Transverse colon (tissue), 4 donors: ENCODE results near the gene TSPAN12. TPM values are rescaled to one million over a fixed set of nuclear protein-coding genes. Genes with fewer than 3 reads are reported as not detected.

Source experiments
- DNase-seq: peaks from one replicate; pipeline ENCODE4 v3.0.0-alpha.2; 2019
- H3K27ac ChIP-seq, 4 donors: fragments of 200-600 bp; sonication (generic); 2 replicates each; pipeline ENCODE4 v1.5.1; 2016 to 2018; ENCODE audit warnings: inconsistent platforms in 4 of 4
- H3K27me3 ChIP-seq: fragments of 200-600 bp; sonication (generic); 2 replicates; pipeline ENCODE4 v1.5.1; 2017; ENCODE audit warnings: inconsistent platforms
- H3K36me3 ChIP-seq, 4 donors: fragments of 200-600 bp; sonication (generic); 2 replicates each; pipeline ENCODE4 v1.5.1; 2017 to 2019; ENCODE audit warnings: inconsistent platforms in 4 of 4
- H3K4me1 ChIP-seq, 4 donors: fragments of 200-600 bp; sonication (generic); 2 replicates each; pipeline ENCODE4 v1.5.1; 2017 to 2020; ENCODE audit warnings: inconsistent platforms in 4 of 4
- H3K4me3 ChIP-seq, 4 donors: fragments of 200-600 bp; sonication (generic); 1 replicate in 1 of 4; 2 replicates in 3 of 4; pipeline versions ENCODE4 v1.5.1 to v1.6.1; 2017 to 2019; ENCODE audit warnings: inconsistent platforms in 4 of 4
- H3K9me3 ChIP-seq, 2 donors: fragments of 200-600 bp; sonication (generic); 2 replicates each; pipeline ENCODE4 v1.5.1; 2017 to 2019; ENCODE audit warnings: inconsistent platforms in 2 of 2
- CTCF ChIP-seq, 5 experiments: fragments of 200-600 bp in 3 of 5; fragments of 450-650 bp in 2 of 5; sonication (generic) in 3 of 5; IDR thresholded peaks; 1 replicate in 2 of 5; 2 replicates in 3 of 5; pipeline ENCODE4 v1.5.1; 2016 to 2017; ENCODE audit warnings: antibody characterized with exemption in 5 of 5, inconsistent platforms in 3 of 5, mild to moderate bottlenecking in 2 of 5, moderate library complexity in 1 of 5
- EP300 ChIP-seq: sonication (generic); formaldehyde crosslinking; IDR thresholded peaks from one replicate; pipeline ENCODE4 v1.6.1; 2017; ENCODE audit warnings: antibody characterized with exemption, low read depth
- POLR2A ChIP-seq: fragments of 450-650 bp; IDR thresholded peaks from one replicate; pipeline ENCODE4 v1.6.1; 2016; ENCODE audit warnings: antibody characterized with exemption, mild to moderate bottlenecking, moderate library complexity
- POLR2AphosphoS5 ChIP-seq, 3 donors: sonication (generic); formaldehyde crosslinking; IDR thresholded peaks; one replicate each; pipeline ENCODE4 v1.6.1; 2016; ENCODE audit warnings: antibody characterized with exemption in 3 of 3
- WGBS, 2 donors: methylation state at CpG; one replicate each; pipeline ENCODE4 v1.1.5; 2018; ENCODE audit warnings: low coverage in 1 of 2; 5-methylcytosine and 5-hydroxymethylcytosine counted together
- in situ Hi-C, 4 donors: fragments of 200-750 bp; cut with MboI; loops; one replicate each; pipeline versions ENCODE4 v1.15.0 to v1.15.1; 2017; ENCODE audit warnings: low sequenced_read_pairs in 3 of 4, low pct_ligation_motif_present in 1 of 4, low pct_unique_long_range_greater_than_20kb in 1 of 4
- intact Hi-C: fragments of 100-400 bp; cut with DNase I; formaldehyde crosslinking; loops from one replicate; pipeline ENCODE4 v1.15.1; 2023; ENCODE audit warnings: low total_unique reads
- total RNA-seq, 4 donors: library from RNA; depleted of rRNA; stranded (reverse); fragments of >200 nt; gene quantifications; one replicate each; pipeline ENCODE4 v1.1.0, GENCODE V29; 2016

TSPAN12 gene
- total RNA-seq, 4 donors from 2014 or later: 34.9 to 55.6 (median 39.5) TPM

- no peaks in the 10 kb centered on the region for H3K4me1 ChIP-seq
- TF ChIP-seq CTCF (IDR thresholded peaks at IDR 0.05) (no peak), POLR2AphosphoS5 (IDR thresholded peaks at IDR 0.05) (no peak), EP300 (no peak), POLR2A (no peak)
- peaks cover 0 to under 1% (median 0%) of the 10 kb centered on the region in 4 donors for H3K36me3 ChIP-seq
- DNase-seq: no peak
- no peaks in the 10 kb centered on the region for H3K27me3 ChIP-seq
- no peaks in the 10 kb centered on the region for H3K9me3 ChIP-seq
- in situ Hi-C loops (loop anchor here in 1 of 4 donors (10.0 kb wide), 1 partner anchor 142 kb away; no protein-coding TSS in a partner anchor), intact Hi-C loops (loop anchor here (10.0 kb wide), 1 partner anchor 62 kb away; the partner anchor contains the start of gene TSPAN12)
- no peak overlapping the region for H3K4me3 ChIP-seq
- 83 to 93% methylated on average over 2 of the region's 2 CpGs for WGBS, 2 donors
- H3K27ac ChIP-seq: no peak overlapping the region
These were observed 65.1 kb downstream of the TSPAN12 start for GRCh38 chr7:120792861-120793130.

- in situ Hi-C loops: loop anchor here in 1 of 4 donors (10.0 kb wide), 1 partner anchor 143 kb away; no protein-coding TSS in a partner anchor
These were observed 65.7 kb downstream of the TSPAN12 start for GRCh38 chr7:120792091-120792860.

GRCh38 chr7:120785095-120785494, 72.8 kb downstream of the TSPAN12 start:
- no peak overlapping the region for H3K4me3 ChIP-seq
- no peak overlapping the region for H3K27ac ChIP-seq
- intact Hi-C loops (no loop called here), in situ Hi-C loops (no loop called here)
- H3K9me3 ChIP-seq: no peaks in the 10 kb centered on the region
- DNase-seq: no peak
- H3K36me3 ChIP-seq: peaks cover 0 to 1% (median 0%) of the 10 kb centered on the region in 4 donors
- TF ChIP-seq EP300: no peak
- TF ChIP-seq CTCF (IDR thresholded peaks at IDR 0.05): no peak
- no peak for TF ChIP-seq POLR2A
- TF ChIP-seq POLR2AphosphoS5 (IDR thresholded peaks at IDR 0.05): no peak
- 67% methylated on average over 1 of the region's 1 CpG; no CpG with 5 or more reads in 1 of the 2 donors for WGBS, 2 donors
- no peaks in the 10 kb centered on the region for H3K27me3 ChIP-seq
- no peaks in the 10 kb centered on the region for H3K4me1 ChIP-seq

More at GRCh38 chr7:120792091-120792860, 65.7 kb downstream of the TSPAN12 start:
- no peak overlapping the region for H3K4me3 ChIP-seq
- no peaks in the 10 kb centered on the region for H3K9me3 ChIP-seq
- TF ChIP-seq EP300: no peak
- peak; percentile 59 to 82 (median 72) for TF ChIP-seq CTCF (IDR thresholded peaks at IDR 0.05)
- TF ChIP-seq POLR2AphosphoS5 (IDR thresholded peaks at IDR 0.05): no peak
- no peaks in the 10 kb centered on the region for H3K27me3 ChIP-seq
- DNase-seq: peak; percentile 75
- 50 to 93% methylated on average over 3 to 13 of the region's 13 CpGs for WGBS, 2 donors
- H3K27ac ChIP-seq: no peak overlapping the region
- H3K4me1 ChIP-seq: no peaks in the 10 kb centered on the region
- peaks cover 0 to 1% (median 0%) of the 10 kb centered on the region in 4 donors for H3K36me3 ChIP-seq
- intact Hi-C loops: loop anchor here (10.0 kb wide), 1 partner anchor 63 kb away; the partner anchor contains the start of gene TSPAN12

GRCh38 chr7:120783721-120784120, 74.2 kb downstream of the TSPAN12 start:
- Histone ChIP-seq H3K4me3 (no peak overlapping the region), H3K27ac (no peak overlapping the region), H3K36me3 (peaks cover 0 to 1% (median 0%) of the 10 kb centered on the region in 4 donors), H3K4me1 (no peaks in the 10 kb centered on the region), H3K27me3 (no peaks in the 10 kb centered on the region), H3K9me3 (no peaks in the 10 kb centered on the region)
- no peak for DNase-seq
- in situ Hi-C loops (no loop called here), intact Hi-C loops (loop anchor here (5.0 kb wide), 1 partner anchor 831 kb away; no protein-coding TSS in a partner anchor)
- TF ChIP-seq EP300 (no peak), POLR2A (no peak), POLR2AphosphoS5 (IDR thresholded peaks at IDR 0.05) (no peak), CTCF (IDR thresholded peaks at IDR 0.05) (no peak)
- 76 to 81% methylated on average over 4 to 5 of the region's 5 CpGs for WGBS, 2 donors
